Osteocyte (in vitro differentiated cells): Measurements from ENCODE around the gene SCN1B. TPM values are rescaled to one million over a fixed set of nuclear protein-coding genes. Genes with fewer than 3 reads are reported as not detected.
A peak's percentile ranks its signal among the peaks of the same experiment; 100 is the strongest.

Source experiments
- DNase-seq: peaks from one replicate; pipeline ENCODE4 v3.0.0; 2021; ENCODE audit warnings: mixed read lengths; ENCODE audit not compliant: unreplicated experiment; ENCODE audit errors: extremely low spot score
- H3K27ac Mint-ChIP-seq: one replicate; pipeline ENCODE4 v1.8.0; 2021; ENCODE audit warnings: mild to moderate bottlenecking, mixed read lengths; ENCODE audit not compliant: unreplicated experiment
- H3K27me3 Mint-ChIP-seq: one replicate; pipeline ENCODE4 v1.8.0; 2021; ENCODE audit warnings: mixed read lengths; ENCODE audit not compliant: unreplicated experiment
- H3K36me3 Mint-ChIP-seq: one replicate; pipeline ENCODE4 v1.8.0; 2021; ENCODE audit warnings: mixed read lengths; ENCODE audit not compliant: unreplicated experiment
- H3K4me1 Mint-ChIP-seq: one replicate; pipeline ENCODE4 v1.8.0; 2021; ENCODE audit warnings: mixed read lengths; ENCODE audit not compliant: unreplicated experiment
- H3K4me3 Mint-ChIP-seq: one replicate; pipeline ENCODE4 v1.8.0; 2021; ENCODE audit warnings: mild to moderate bottlenecking, moderate library complexity, mixed read lengths; ENCODE audit not compliant: unreplicated experiment
- H3K9me3 Mint-ChIP-seq: one replicate; pipeline ENCODE4 v1.8.0; 2021; ENCODE audit warnings: mixed read lengths; ENCODE audit not compliant: unreplicated experiment
- CTCF ChIP-seq: fragments of 200-600 bp; sonication (generic); IDR thresholded peaks from 2 replicates; pipeline ENCODE4 v1.5.0; 2021; ENCODE audit warnings: antibody characterized with exemption, mild to moderate bottlenecking, moderate library complexity
- total RNA-seq: library from RNA; stranded (reverse); gene quantifications from 2 replicates; pipeline ENCODE4 v1.2.1, GENCODE V29; 2021

The SCN1B gene
- total RNA-seq, 1 donor from 2014 or later = 7.3 TPM

- H3K4me3 Mint-ChIP-seq = no peak overlapping the region
- H3K36me3 Mint-ChIP-seq = no peaks in the 10 kb centered on the region
- no peak for DNase-seq
- H3K9me3 Mint-ChIP-seq = no peaks in the 10 kb centered on the region
- no peak for TF ChIP-seq CTCF
- H3K27me3 Mint-ChIP-seq = peaks cover 28% of the 10 kb centered on the region
- no peaks in the 10 kb centered on the region for H3K4me1 Mint-ChIP-seq
- H3K27ac Mint-ChIP-seq = no peak overlapping the region
These were observed 24.4 kb downstream of the SCN1B start for GRCh38 chr19:35054626-35055025.

GRCh38 chr19:35055715-35056179, 25.5 kb downstream of the SCN1B start:
- Mint-ChIP-seq H3K4me3 (no peak overlapping the region), H3K27me3 (peaks cover 26% of the 10 kb centered on the region), H3K36me3 (no peaks in the 10 kb centered on the region), H3K9me3 (no peaks in the 10 kb centered on the region), H3K4me1 (no peaks in the 10 kb centered on the region), H3K27ac (no peak overlapping the region)
- peak; percentile 18 for TF ChIP-seq CTCF
- DNase-seq = no peak

GRCh38 chr19:35056513-35057063, 26.3 kb downstream of the SCN1B start:
- DNase-seq = no peak
- TF ChIP-seq CTCF = no peak
- H3K4me1 Mint-ChIP-seq = no peaks in the 10 kb centered on the region
- no peaks in the 10 kb centered on the region for H3K9me3 Mint-ChIP-seq
- no peak overlapping the region for H3K4me3 Mint-ChIP-seq
- H3K27ac Mint-ChIP-seq = no peak overlapping the region
- peaks cover 26% of the 10 kb centered on the region for H3K27me3 Mint-ChIP-seq
- no peaks in the 10 kb centered on the region for H3K36me3 Mint-ChIP-seq

- Mint-ChIP-seq H3K27ac (no peak overlapping the region), H3K36me3 (no peaks in the 10 kb centered on the region), H3K27me3 (peaks cover 28% of the 10 kb centered on the region), H3K4me3 (no peak overlapping the region), H3K9me3 (no peaks in the 10 kb centered on the region), H3K4me1 (no peaks in the 10 kb centered on the region)
- no peak for DNase-seq
- TF ChIP-seq CTCF = no peak
These were observed 28.1 kb downstream of the SCN1B start for GRCh38 chr19:35058370-35058769.

GRCh38 chr19:35059006-35059798, 28.9 kb downstream of the SCN1B start:
- DNase-seq = no peak
- peaks cover 35% of the 10 kb centered on the region for H3K27me3 Mint-ChIP-seq
- H3K9me3 Mint-ChIP-seq = no peaks in the 10 kb centered on the region
- no peak for TF ChIP-seq CTCF
- H3K4me3 Mint-ChIP-seq = no peak overlapping the region
- H3K36me3 Mint-ChIP-seq = no peaks in the 10 kb centered on the region
- no peaks in the 10 kb centered on the region for H3K4me1 Mint-ChIP-seq
- no peak overlapping the region for H3K27ac Mint-ChIP-seq
